Vagina (tissue), 2 donors: Measurements from ENCODE around the gene BSND.

Source experiments
- POLR2A ChIP-seq, 2 donors: fragments of 450-650 bp; IDR thresholded peaks; one replicate each; pipeline ENCODE4 v1.6.1; 2017; ENCODE audit warnings: antibody characterized with exemption in 2 of 2, mild to moderate bottlenecking in 2 of 2, moderate library complexity in 2 of 2
- POLR2AphosphoS5 ChIP-seq, 2 donors: sonication (generic); formaldehyde crosslinking; IDR thresholded peaks; one replicate each; pipeline ENCODE4 v1.9.0; 2017; ENCODE audit warnings: antibody characterized with exemption in 2 of 2, mild to moderate bottlenecking in 2 of 2, low read depth in 1 of 2; ENCODE audit not compliant: insufficient read depth in 1 of 2
- TF ChIP-seq, protein P1 (sequence below), 3 experiments: fragments of 450-650 bp in 2 of 3; fragments of 200-600 bp in 1 of 3; sonication (generic) in 1 of 3; IDR thresholded peaks; one replicate each; pipeline ENCODE4 v1.5.1; 2017 to 2019; ENCODE audit warnings: antibody characterized with exemption in 3 of 3, mild to moderate bottlenecking in 2 of 3, moderate library complexity in 2 of 3

DNA sequence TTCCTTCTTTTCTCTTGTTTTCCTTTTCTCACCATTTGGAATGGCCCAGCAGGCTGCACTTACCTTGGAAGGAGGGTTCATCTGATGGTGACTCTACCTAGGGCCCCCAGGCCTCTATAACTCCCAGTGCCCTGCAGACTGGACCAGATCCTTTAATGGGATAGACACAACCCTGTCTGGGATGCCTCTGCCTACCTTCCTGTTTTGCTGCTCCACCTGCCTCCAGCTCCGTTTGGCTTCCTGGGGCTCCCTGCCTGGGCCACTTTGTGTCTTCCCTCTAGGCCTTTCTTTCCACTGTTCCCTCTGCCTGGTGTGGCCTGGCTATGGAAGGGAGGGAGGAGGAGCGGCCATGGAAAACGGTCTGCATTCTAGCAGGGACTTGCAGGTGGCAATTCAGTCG, 48.1 kb downstream of the BSND start:
- TF ChIP-seq POLR2AphosphoS5 (IDR thresholded peaks at IDR 0.05; ENCODE audit: insufficient read depth in 1 of 2, low read depth in 1 of 2), result no peak
- TF ChIP-seq, protein P1, sequence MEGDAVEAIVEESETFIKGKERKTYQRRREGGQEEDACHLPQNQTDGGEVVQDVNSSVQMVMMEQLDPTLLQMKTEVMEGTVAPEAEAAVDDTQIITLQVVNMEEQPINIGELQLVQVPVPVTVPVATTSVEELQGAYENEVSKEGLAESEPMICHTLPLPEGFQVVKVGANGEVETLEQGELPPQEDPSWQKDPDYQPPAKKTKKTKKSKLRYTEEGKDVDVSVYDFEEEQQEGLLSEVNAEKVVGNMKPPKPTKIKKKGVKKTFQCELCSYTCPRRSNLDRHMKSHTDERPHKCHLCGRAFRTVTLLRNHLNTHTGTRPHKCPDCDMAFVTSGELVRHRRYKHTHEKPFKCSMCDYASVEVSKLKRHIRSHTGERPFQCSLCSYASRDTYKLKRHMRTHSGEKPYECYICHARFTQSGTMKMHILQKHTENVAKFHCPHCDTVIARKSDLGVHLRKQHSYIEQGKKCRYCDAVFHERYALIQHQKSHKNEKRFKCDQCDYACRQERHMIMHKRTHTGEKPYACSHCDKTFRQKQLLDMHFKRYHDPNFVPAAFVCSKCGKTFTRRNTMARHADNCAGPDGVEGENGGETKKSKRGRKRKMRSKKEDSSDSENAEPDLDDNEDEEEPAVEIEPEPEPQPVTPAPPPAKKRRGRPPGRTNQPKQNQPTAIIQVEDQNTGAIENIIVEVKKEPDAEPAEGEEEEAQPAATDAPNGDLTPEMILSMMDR (IDR thresholded peaks at IDR 0.05), result no peak
- no peak for TF ChIP-seq POLR2A (IDR thresholded peaks at IDR 0.05)
